Common myeloid progenitor, CD34-positive (primary cell): Measurements from ENCODE around the gene KATNAL2.

Experiments
- CTCF ChIA-PET: fragments of 350-600 bp; sonication (Branson Sonifier 250); formaldehyde crosslinking; loops from one replicate; lab custom pipeline; 2021; ENCODE audit warnings: antibody characterized with exemption; lab: Charles Lee
- POLR2A ChIA-PET: fragments of 350-600 bp; sonication (Branson Sonifier 250); formaldehyde crosslinking; loops from one replicate; lab custom pipeline; 2021; ENCODE audit warnings: antibody characterized with exemption; lab: Charles Lee
- DNase-seq, 3 donors: peaks; one replicate each; pipeline versions ENCODE4 v3.0.0 to v3.0.0-alpha.2; 2013
- H3K27ac ChIP-seq, 2 experiments: 1 replicate in 1 of 2; 2 replicates in 1 of 2; pipeline ENCODE4 v1.7.0; 2013; ENCODE audit warnings: inconsistent platforms in 2 of 2, low read length in 2 of 2, mild to moderate bottlenecking in 2 of 2, low read depth in 1 of 2, moderate library complexity in 1 of 2; ENCODE audit not compliant: severe bottlenecking in 2 of 2, insufficient read depth in 1 of 2, poor library complexity in 1 of 2
- H3K27me3 ChIP-seq, 5 experiments: replicated peaks in 2 of 5; 1 replicate in 3 of 5; 2 replicates in 2 of 5; pipeline versions ENCODE4 v1.6.1 to v1.7.0; 2013; ENCODE audit warnings: low read length in 4 of 5, mild to moderate bottlenecking in 2 of 5, moderate library complexity in 2 of 5, inconsistent platforms in 1 of 5; ENCODE audit not compliant: insufficient read depth in 5 of 5, control insufficient read depth in 4 of 5
- H3K36me3 ChIP-seq, 4 experiments: 1 replicate in 2 of 4; 2 replicates in 2 of 4; pipeline versions ENCODE4 v1.6.1 to v1.7.0; 2013; ENCODE audit warnings: low read length in 3 of 4, control low read depth in 1 of 4, mild to moderate bottlenecking in 1 of 4; ENCODE audit not compliant: control insufficient read depth in 4 of 4, insufficient read depth in 4 of 4
- H3K4me1 ChIP-seq, 4 experiments: 1 replicate in 3 of 4; 2 replicates in 1 of 4; pipeline versions ENCODE4 v1.6.1 to v1.7.1; 2013; ENCODE audit warnings: low read length in 3 of 4, mild to moderate bottlenecking in 3 of 4, control low read depth in 1 of 4, inconsistent platforms in 1 of 4, moderate library complexity in 1 of 4; ENCODE audit not compliant: control insufficient read depth in 4 of 4, insufficient read depth in 4 of 4; ENCODE audit errors: control extremely low read depth in 1 of 4
- H3K4me3 ChIP-seq, 7 experiments: 1 replicate in 4 of 7; 2 replicates in 3 of 7; pipeline versions ENCODE4 v1.5.1 to v1.7.0; 2013; ENCODE audit warnings: mild to moderate bottlenecking in 7 of 7, low read length in 6 of 7, moderate library complexity in 6 of 7, inconsistent platforms in 2 of 7, low read depth in 2 of 7, control low read depth in 1 of 7; ENCODE audit not compliant: insufficient read depth in 4 of 7, control insufficient read depth in 1 of 7; ENCODE audit errors: extremely low read depth in 1 of 7
- H3K9me3 ChIP-seq, 5 experiments: 1 replicate in 4 of 5; 2 replicates in 1 of 5; pipeline versions ENCODE4 v1.6.1 to v1.7.1; 2013; ENCODE audit warnings: low read length in 4 of 5, mild to moderate bottlenecking in 2 of 5, inconsistent platforms in 1 of 5, low read depth in 1 of 5, moderate library complexity in 1 of 5; ENCODE audit not compliant: control insufficient read depth in 4 of 5, insufficient read depth in 2 of 5; ENCODE audit errors: control extremely low read depth in 1 of 5
- WGBS: methylation state at CpG from one replicate; pipeline ENCODE4 v1.1.5; 2013; ENCODE audit not compliant: insufficient coverage; 5-methylcytosine and 5-hydroxymethylcytosine counted together

The KATNAL2 gene

GRCh38 chr18:47087676-47088075, 170.3 kb downstream of the KATNAL2 start:
- WGBS = 93% methylated on average over 3 of the region's 5 CpGs
- Histone ChIP-seq H3K27me3 (no peaks in the 10 kb centered on the region), H3K4me3 (no peak overlapping the region), H3K9me3 (no peaks in the 10 kb centered on the region), H3K4me1 (no peaks in the 10 kb centered on the region), H3K27ac (no peak overlapping the region), H3K36me3 (no peaks in the 10 kb centered on the region)
- DNase-seq = no peak
- POLR2A ChIA-PET = no interaction called here
- CTCF ChIA-PET = no interaction called here

GRCh38 chr18:47095810-47096209, 178.4 kb downstream of the KATNAL2 start:
- H3K27ac ChIP-seq = no peak overlapping the region
- no peaks in the 10 kb centered on the region for H3K9me3 ChIP-seq
- DNase-seq = no peak
- POLR2A ChIA-PET = no interaction called here
- H3K4me3 ChIP-seq = no peak overlapping the region
- no peaks in the 10 kb centered on the region for H3K4me1 ChIP-seq
- CTCF ChIA-PET = interaction anchor here (1.3 to 3.1 kb wide), 2 partner anchors 105 to 108 kb away, joined by 3 to 18 read pairs; no protein-coding TSS in a partner anchor
- H3K27me3 ChIP-seq = no peaks in the 10 kb centered on the region
- 100% methylated on average over 3 of the region's 3 CpGs for WGBS
- no peaks in the 10 kb centered on the region for H3K36me3 ChIP-seq

- WGBS = 62% methylated on average over 6 of the region's 12 CpGs
- Histone ChIP-seq H3K36me3 (peaks cover 0 to 10% (median 2%) of the 10 kb centered on the region in 4 experiments), H3K27me3 (no peaks in the 10 kb centered on the region), H3K27ac (no peak overlapping the region), H3K9me3 (no peaks in the 10 kb centered on the region), H3K4me3 (no peak overlapping the region), H3K4me1 (no peaks in the 10 kb centered on the region)
- peak; percentile 42 to 69 (median 63) for DNase-seq
- ChIA-PET POLR2A (no interaction called here), CTCF (interaction anchor here (0.8 to 5.2 kb wide), 11 partner anchors 11 to 648 kb away, joined by 3 to 81 read pairs (median 6); partner anchors contain the start of gene HDHD2)
Observed at GRCh38 chr18:47100212-47100831, 182.9 kb downstream of the KATNAL2 start.

- 97% methylated on average over 3 of the region's 3 CpGs for WGBS
- ChIA-PET POLR2A (interaction anchor here (0.5 kb wide), 1 partner anchor 411 kb away, joined by 3 read pairs; no protein-coding TSS in a partner anchor), CTCF (interaction anchor here (5.3 kb wide), 1 partner anchor 96 kb away, joined by 25 read pairs; no protein-coding TSS in a partner anchor)
- Histone ChIP-seq H3K4me3 (no peak overlapping the region), H3K9me3 (no peaks in the 10 kb centered on the region), H3K27me3 (no peaks in the 10 kb centered on the region), H3K27ac (no peak overlapping the region), H3K4me1 (no peaks in the 10 kb centered on the region), H3K36me3 (peaks cover 14 to 74% (median 36%) of the 10 kb centered on the region in 4 experiments)
- no peak for DNase-seq
Observed at GRCh38 chr18:47108373-47108772, 191.0 kb downstream of the KATNAL2 start.

GRCh38 chr18:47108998-47109405, 191.6 kb downstream of the KATNAL2 start:
- no peaks in the 10 kb centered on the region for H3K9me3 ChIP-seq
- peaks cover 14 to 79% (median 38%) of the 10 kb centered on the region in 4 experiments for H3K36me3 ChIP-seq
- H3K4me3 ChIP-seq = no peak overlapping the region
- H3K27ac ChIP-seq = no peak overlapping the region
- 94% methylated on average over 5 of the region's 7 CpGs for WGBS
- DNase-seq = no peak
- H3K4me1 ChIP-seq = no peaks in the 10 kb centered on the region
- H3K27me3 ChIP-seq = no peaks in the 10 kb centered on the region
- ChIA-PET CTCF (interaction anchor here (5.3 kb wide), 1 partner anchor 95 kb away, joined by 25 read pairs; no protein-coding TSS in a partner anchor), POLR2A (no interaction called here)

GRCh38 chr18:47109720-47110119, 192.3 kb downstream of the KATNAL2 start:
- CTCF ChIA-PET = interaction anchor here (2.4 to 5.3 kb wide), 2 partner anchors 10 to 95 kb away, joined by 8 to 25 read pairs; no protein-coding TSS in a partner anchor
- no CpG with 5 or more reads among the region's 1 CpG for WGBS
- Histone ChIP-seq H3K27me3 (no peaks in the 10 kb centered on the region), H3K4me3 (no peak overlapping the region), H3K36me3 (peaks cover 14 to 79% (median 38%) of the 10 kb centered on the region in 4 experiments), H3K9me3 (no peaks in the 10 kb centered on the region), H3K27ac (no peak overlapping the region), H3K4me1 (no peaks in the 10 kb centered on the region)
- DNase-seq = no peak
- POLR2A ChIA-PET = no interaction called here
